ENCODE data around the gene TJP2.

DNA sequence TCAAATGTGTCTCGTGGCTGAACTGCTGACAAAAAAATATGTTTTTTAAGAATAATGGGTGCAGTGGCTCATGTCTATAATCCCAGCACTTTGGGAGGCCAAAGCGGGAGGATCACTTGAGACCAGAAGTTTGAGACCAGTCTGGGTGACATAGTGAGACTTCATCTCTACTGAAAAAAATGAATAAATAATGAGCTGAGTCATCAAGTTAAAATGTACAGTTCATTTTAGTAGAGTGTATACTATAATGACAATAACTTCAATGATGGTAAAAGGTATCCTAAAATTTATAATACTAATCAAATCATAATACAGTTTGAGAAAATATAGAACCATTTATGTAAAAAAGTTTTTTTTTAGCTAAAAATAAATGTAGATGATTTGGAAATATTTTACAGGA is 37.9 kb upstream of the TJP2 start:
- TF ChIP-seq, protein P1, sequence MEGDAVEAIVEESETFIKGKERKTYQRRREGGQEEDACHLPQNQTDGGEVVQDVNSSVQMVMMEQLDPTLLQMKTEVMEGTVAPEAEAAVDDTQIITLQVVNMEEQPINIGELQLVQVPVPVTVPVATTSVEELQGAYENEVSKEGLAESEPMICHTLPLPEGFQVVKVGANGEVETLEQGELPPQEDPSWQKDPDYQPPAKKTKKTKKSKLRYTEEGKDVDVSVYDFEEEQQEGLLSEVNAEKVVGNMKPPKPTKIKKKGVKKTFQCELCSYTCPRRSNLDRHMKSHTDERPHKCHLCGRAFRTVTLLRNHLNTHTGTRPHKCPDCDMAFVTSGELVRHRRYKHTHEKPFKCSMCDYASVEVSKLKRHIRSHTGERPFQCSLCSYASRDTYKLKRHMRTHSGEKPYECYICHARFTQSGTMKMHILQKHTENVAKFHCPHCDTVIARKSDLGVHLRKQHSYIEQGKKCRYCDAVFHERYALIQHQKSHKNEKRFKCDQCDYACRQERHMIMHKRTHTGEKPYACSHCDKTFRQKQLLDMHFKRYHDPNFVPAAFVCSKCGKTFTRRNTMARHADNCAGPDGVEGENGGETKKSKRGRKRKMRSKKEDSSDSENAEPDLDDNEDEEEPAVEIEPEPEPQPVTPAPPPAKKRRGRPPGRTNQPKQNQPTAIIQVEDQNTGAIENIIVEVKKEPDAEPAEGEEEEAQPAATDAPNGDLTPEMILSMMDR (IDR thresholded peaks at IDR 0.05) = no peak
- no peak for TF ChIP-seq POLR2A (IDR thresholded peaks at IDR 0.05)

Measured in lower leg skin (tissue), 3 donors.